Psoas muscle (tissue), 8 donors: ENCODE results near the gene CALCA. TPM values are rescaled to one million over a fixed set of nuclear protein-coding genes. Genes with fewer than 3 reads are reported as not detected.

ENCODE experiments used
- ATAC-seq, 4 donors: fragments of 200-7000 bp; cut with Tn5 transposase; one replicate each; pipeline ENCODE4 v1.9.1; 2020; ENCODE audit warnings: moderate library complexity in 3 of 4, mild to moderate bottlenecking in 2 of 4
- DNase-seq, 2 donors: peaks; one replicate each; pipeline ENCODE4 v3.0.0-alpha.2; 2020
- H3K27ac ChIP-seq: fragments of 200-600 bp; one replicate; pipeline ENCODE4 v1.8.0; 2022
- H3K27me3 ChIP-seq, 3 donors: fragments of 200-600 bp in 1 of 3; one replicate each; pipeline versions ENCODE4 v1.6.1 to v1.8.0; 2013 to 2022; ENCODE audit warnings: low read length in 2 of 3, mild to moderate bottlenecking in 2 of 3, moderate library complexity in 1 of 3; ENCODE audit not compliant: insufficient read depth in 3 of 3
- H3K36me3 ChIP-seq, 2 donors: fragments of 200-600 bp in 1 of 2; one replicate each; pipeline versions ENCODE4 v1.6.1 to v1.8.0; 2013 to 2022; ENCODE audit warnings: low read depth in 1 of 2, mild to moderate bottlenecking in 1 of 2, moderate library complexity in 1 of 2; ENCODE audit not compliant: insufficient read depth in 1 of 2
- H3K4me1 ChIP-seq: fragments of 200-600 bp; one replicate; pipeline ENCODE4 v1.8.0; 2022
- H3K4me3 ChIP-seq: fragments of 200-600 bp; one replicate; pipeline ENCODE4 v1.8.0; 2022; ENCODE audit warnings: mild to moderate bottlenecking
- H3K9me3 ChIP-seq: fragments of 200-600 bp; one replicate; pipeline ENCODE4 v1.8.0; 2022
- WGBS, 3 donors: extraction: QIAGEN DNeasy Blood & Tissue Kit; methylation state at CpG; one replicate each; pipeline versions ENCODE4 v1.1.6 to v1.1.7; 2013; 5-methylcytosine and 5-hydroxymethylcytosine counted together
- intact Hi-C, 2 donors: fragments of 100-400 bp; cut with DNase I; formaldehyde crosslinking; loops; one replicate each; pipeline versions ENCODE4 v1.11.0 to v1.14.2; 2022
- long read RNA-seq, 2 donors: library from polyadenylated mRNA; unstranded; transcript quantifications; one replicate each; pipeline ENCODE4 v2.0.0, GENCODE V29; 2021
- polyA plus RNA-seq, 3 donors: library from polyadenylated mRNA; stranded (reverse); fragments of 200-250 nt; gene quantifications; one replicate each; pipeline ENCODE4 v1.2.3, GENCODE V29; 2013
- total RNA-seq, 4 donors: library from RNA; stranded (reverse); fragmentation: NEBNext Ultra II Directional in 2 of 4; extraction: Animal tissue kit (Norgen Biotek cat#: 25700) in 2 of 4; gene quantifications; one replicate each; pipeline versions ENCODE4 v1.2.1 to v1.2.4, GENCODE V29; 2021 to 2023
- TF ChIP-seq, protein P1 (sequence below): fragments of 200-600 bp; IDR thresholded peaks from one replicate; pipeline ENCODE4 v1.8.0; 2022; ENCODE audit warnings: antibody characterized with exemption
- donor health status: healthy with polysubstance abuse.
- donor health status: DM: no; HTN: no; CAD: no; lungs with moderate emphysema.
- donor health status: Bipolar disorder and iron deficiency.
- donor health status: healthy.
- donor health status: DM: yes; HTN: yes; CAD: no.
- donor health status: DM: no; HTN: no; CAD: no.
- donor health status: DM: no; HTN: no; CAD: no.
- donor health status: DM: yes; HTN: yes; CAD: no.

Gene CALCA, protein sequence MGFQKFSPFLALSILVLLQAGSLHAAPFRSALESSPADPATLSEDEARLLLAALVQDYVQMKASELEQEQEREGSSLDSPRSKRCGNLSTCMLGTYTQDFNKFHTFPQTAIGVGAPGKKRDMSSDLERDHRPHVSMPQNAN
- 1 to 10 TPM in 1 of 4 donors, under 1 TPM in 1, not detected in 2; 0.34 to 3.9 TPM for total RNA-seq
- polyA plus RNA-seq, result 1 to 10 TPM in 1 of 3 donors, not detected in 2; 3.0 TPM
- long read RNA-seq, donor 1, result 0 reads
- long read RNA-seq, donor 2, result 0 reads

DNA sequence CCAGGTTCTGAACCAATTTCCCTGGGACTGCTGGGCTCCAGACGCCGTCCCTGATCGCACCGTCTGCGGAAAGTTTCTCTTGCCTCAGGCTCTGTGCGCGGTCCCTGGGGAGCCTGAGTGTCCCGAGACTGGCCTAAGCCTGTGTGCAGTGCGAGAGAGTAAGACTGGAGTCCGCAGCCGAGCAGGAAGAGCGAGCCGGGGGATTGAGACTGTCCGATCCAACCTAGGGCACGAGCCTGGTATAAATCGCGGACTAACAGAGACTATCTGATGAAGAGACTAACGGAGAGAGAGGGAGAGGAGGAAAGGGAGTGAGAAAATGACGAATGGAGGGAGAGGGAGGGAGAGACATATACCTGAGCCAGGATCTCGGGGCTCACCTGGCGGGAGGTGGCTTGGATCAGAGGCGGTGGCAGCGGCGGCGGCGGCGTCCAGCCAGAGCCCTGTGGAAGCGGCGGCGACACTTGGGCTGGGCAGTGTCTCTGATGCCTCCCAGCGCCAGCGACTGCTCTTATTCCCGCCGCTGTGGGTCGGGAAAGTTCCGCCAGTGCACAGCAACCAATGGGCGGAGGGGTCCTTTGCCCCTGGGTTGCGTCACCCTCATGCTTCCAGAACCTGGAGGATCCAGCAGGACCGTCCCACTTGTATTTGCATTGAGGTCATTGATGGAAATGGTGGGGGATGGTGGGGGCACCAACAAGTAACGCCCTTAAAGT is at the start of gene CALCA:
CALCA (minus strand) TSS at position 487 of the 716 bp plus-strand sequence. CDS start 1,159 bp downstream, outside the sequence.
- ATAC-seq, result no peak
- intact Hi-C loops, result loop anchor here (5.0 to 10.0 kb wide), 2 partner anchors 105 to 233 kb away; no protein-coding TSS in a partner anchor
- Histone ChIP-seq H3K27ac (no peak within 1 kb of the TSS), H3K36me3 (no peaks in the 10 kb centered on the region), H3K4me3 (no peak within 1 kb of the TSS), H3K4me1 (peaks cover 25% of the 10 kb centered on the region), H3K27me3 (peaks cover 7 to 82% (median 29%) of the 10 kb centered on the region in 3 donors), H3K9me3 (no peaks in the 10 kb centered on the region)
- WGBS, 3 donors, result 3 to 5% (median 4%) methylated on average over 39 to 40 of the region's 40 CpGs
- TF ChIP-seq, protein P1, sequence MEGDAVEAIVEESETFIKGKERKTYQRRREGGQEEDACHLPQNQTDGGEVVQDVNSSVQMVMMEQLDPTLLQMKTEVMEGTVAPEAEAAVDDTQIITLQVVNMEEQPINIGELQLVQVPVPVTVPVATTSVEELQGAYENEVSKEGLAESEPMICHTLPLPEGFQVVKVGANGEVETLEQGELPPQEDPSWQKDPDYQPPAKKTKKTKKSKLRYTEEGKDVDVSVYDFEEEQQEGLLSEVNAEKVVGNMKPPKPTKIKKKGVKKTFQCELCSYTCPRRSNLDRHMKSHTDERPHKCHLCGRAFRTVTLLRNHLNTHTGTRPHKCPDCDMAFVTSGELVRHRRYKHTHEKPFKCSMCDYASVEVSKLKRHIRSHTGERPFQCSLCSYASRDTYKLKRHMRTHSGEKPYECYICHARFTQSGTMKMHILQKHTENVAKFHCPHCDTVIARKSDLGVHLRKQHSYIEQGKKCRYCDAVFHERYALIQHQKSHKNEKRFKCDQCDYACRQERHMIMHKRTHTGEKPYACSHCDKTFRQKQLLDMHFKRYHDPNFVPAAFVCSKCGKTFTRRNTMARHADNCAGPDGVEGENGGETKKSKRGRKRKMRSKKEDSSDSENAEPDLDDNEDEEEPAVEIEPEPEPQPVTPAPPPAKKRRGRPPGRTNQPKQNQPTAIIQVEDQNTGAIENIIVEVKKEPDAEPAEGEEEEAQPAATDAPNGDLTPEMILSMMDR, result no peak
- DNase-seq, result no peak

- Histone ChIP-seq H3K4me1 (no peaks in the 10 kb centered on the region), H3K27me3 (no peaks in the 10 kb centered on the region), H3K9me3 (peaks cover 5% of the 10 kb centered on the region), H3K27ac (no peak overlapping the region), H3K36me3 (no peaks in the 10 kb centered on the region), H3K4me3 (no peak overlapping the region)
- intact Hi-C loops, result no loop called here
- no peak for DNase-seq
- 83 to 95% (median 88%) methylated on average over 1 of the region's 1 CpG for WGBS, 3 donors
- no peak for ATAC-seq
- TF ChIP-seq, protein P1, result no peak
Observed at GRCh38 chr11:15016200-15016599, 44.0 kb upstream of the CALCA start.

DNA sequence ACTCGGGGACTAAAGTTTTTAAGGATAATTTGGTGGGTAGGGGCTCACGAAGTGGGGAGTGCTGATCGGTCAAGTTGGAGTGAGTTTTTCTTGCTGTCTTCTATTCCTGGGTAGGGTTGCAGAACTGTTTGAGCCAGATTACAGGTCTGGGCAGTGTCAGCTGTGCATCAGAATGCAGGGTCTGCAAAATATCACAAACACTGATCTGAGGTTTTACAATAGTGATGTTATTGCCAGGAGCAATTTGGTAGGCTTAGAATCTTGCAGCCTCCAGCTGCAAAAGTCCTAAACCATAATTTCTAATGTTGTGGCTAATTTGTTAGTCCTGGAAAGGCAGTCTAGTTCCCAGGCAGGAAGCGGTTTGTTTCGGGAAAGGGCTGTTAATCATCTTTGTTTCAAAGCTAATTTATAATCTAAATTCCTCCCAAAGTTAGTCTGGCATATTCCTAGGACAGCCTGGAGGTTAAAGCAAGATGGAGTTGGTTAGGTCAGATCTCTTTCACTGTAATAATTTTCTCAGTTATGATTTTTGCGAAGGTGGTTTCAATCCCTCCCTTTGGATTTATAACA is 39.7 kb upstream of the CALCA start:
- H3K36me3 ChIP-seq, result no peaks in the 10 kb centered on the region
- no peaks in the 10 kb centered on the region for H3K4me1 ChIP-seq
- peaks cover 4% of the 10 kb centered on the region for H3K9me3 ChIP-seq
- H3K4me3 ChIP-seq, result no peak overlapping the region
- DNase-seq, result no peak
- TF ChIP-seq, protein P1, result no peak
- intact Hi-C loops, result no loop called here
- no peaks in the 10 kb centered on the region for H3K27me3 ChIP-seq
- no peak overlapping the region for H3K27ac ChIP-seq
- 30 to 42% (median 33%) methylated on average over 6 of the region's 6 CpGs for WGBS, 3 donors
- ATAC-seq, result no peak

DNA sequence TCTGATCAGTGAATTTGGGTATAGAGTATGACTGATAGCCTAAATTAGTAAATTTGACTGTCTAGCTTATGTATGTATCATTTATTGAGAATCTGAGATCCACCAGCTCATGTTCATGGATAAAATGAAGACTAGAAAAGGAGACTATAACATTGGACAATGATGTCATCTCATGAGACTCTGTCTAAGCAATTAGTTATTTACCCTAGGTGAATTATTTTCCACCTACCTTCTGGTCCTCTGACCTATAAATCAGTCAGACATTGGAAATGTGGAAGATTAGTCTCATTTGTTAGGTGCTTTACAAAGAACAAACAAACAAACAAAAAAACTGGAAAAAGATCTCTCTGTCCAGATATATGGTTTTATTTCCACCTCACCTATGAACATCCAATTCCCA is 38.7 kb upstream of the CALCA start:
- no peak for ATAC-seq

More for the DNA sequence above, 38.7 kb upstream of the CALCA start:
- no peaks in the 10 kb centered on the region for H3K4me1 ChIP-seq
- no peak overlapping the region for H3K27ac ChIP-seq
- TF ChIP-seq, protein P1, result no peak
- intact Hi-C loops, result no loop called here
- no peaks in the 10 kb centered on the region for H3K9me3 ChIP-seq
- H3K36me3 ChIP-seq, result no peaks in the 10 kb centered on the region
- no peak for DNase-seq
- H3K4me3 ChIP-seq, result no peak overlapping the region
- H3K27me3 ChIP-seq, result no peaks in the 10 kb centered on the region
